Hepatocyte (in vitro differentiated cells): ENCODE measurements around the gene HERPUD1. TPM values are rescaled to one million over a fixed set of nuclear protein-coding genes. Genes with fewer than 3 reads are reported as not detected.

Source experiments
- DNase-seq: peaks from one replicate; pipeline ENCODE4 v3.0.0-alpha.2; 2016; ENCODE audit warnings: low spot score
- H2AFZ ChIP-seq: fragments of 200-600 bp; sonication (generic); 2 replicates; pipeline ENCODE4 v1.6.0; 2016; ENCODE audit warnings: antibody characterized with exemption, mild to moderate bottlenecking
- H3K27ac ChIP-seq: fragments of 200-600 bp; sonication (generic); 2 replicates; pipeline ENCODE4 v1.5.1; 2016; ENCODE audit warnings: mild to moderate bottlenecking
- H3K27me3 ChIP-seq: fragments of 200-600 bp; sonication (generic); 2 replicates; pipeline ENCODE4 v1.6.1; 2016
- H3K36me3 ChIP-seq: fragments of 200-600 bp; sonication (generic); replicated peaks from 2 replicates; pipeline ENCODE4 v1.5.1; 2016; ENCODE audit warnings: low read depth; ENCODE audit not compliant: insufficient read depth
- H3K4me1 ChIP-seq: fragments of 200-600 bp; sonication (generic); 2 replicates; pipeline ENCODE4 v1.5.1; 2016; ENCODE audit warnings: mild to moderate bottlenecking, moderate library complexity; ENCODE audit not compliant: insufficient read depth
- H3K4me2 ChIP-seq: fragments of 200-600 bp; sonication (generic); 2 replicates; pipeline ENCODE4 v1.6.0; 2016
- H3K4me3 ChIP-seq: fragments of 200-600 bp; sonication (generic); 2 replicates; pipeline ENCODE4 v1.5.1; 2016; ENCODE audit warnings: mild to moderate bottlenecking
- H3K79me2 ChIP-seq: fragments of 200-600 bp; sonication (generic); 2 replicates; pipeline ENCODE4 v1.6.0; 2017; ENCODE audit warnings: mild to moderate bottlenecking
- H3K9me2 ChIP-seq: fragments of 200-600 bp; sonication (generic); replicated peaks from 2 replicates; pipeline ENCODE4 v1.6.0; 2017; ENCODE audit warnings: mild to moderate bottlenecking; ENCODE audit not compliant: insufficient read depth
- H3K9me3 ChIP-seq: fragments of 200-600 bp; sonication (generic); 2 replicates; pipeline ENCODE4 v1.5.1; 2016; ENCODE audit warnings: low read depth, mild to moderate bottlenecking
- H4K20me1 ChIP-seq: fragments of 200-600 bp; sonication (generic); 2 replicates; pipeline ENCODE4 v1.6.0; 2016; ENCODE audit warnings: mild to moderate bottlenecking; ENCODE audit not compliant: insufficient read depth, poor library complexity, severe bottlenecking
- EZH2 ChIP-seq: fragments of 200-600 bp; sonication (generic); IDR thresholded peaks from 2 replicates; pipeline ENCODE4 v1.6.1; 2016; ENCODE audit warnings: antibody characterized with exemption, mild to moderate bottlenecking, borderline replicate concordance
- EZH2phosphoT487 ChIP-seq: fragments of 200-600 bp; sonication (generic); IDR thresholded peaks from one replicate; pipeline ENCODE4 v1.6.1; 2018; ENCODE audit warnings: antibody characterized with exemption, mild to moderate bottlenecking, low read depth, moderate library complexity; ENCODE audit not compliant: unreplicated experiment, severe bottlenecking
- WGBS: methylation state at CpG from one replicate; pipeline ENCODE4 v1.1.6; 2016; ENCODE audit warnings: low lambda C conversion rate; ENCODE audit errors: missing lambda C conversion rate; 5-methylcytosine and 5-hydroxymethylcytosine counted together
- polyA plus RNA-seq: library from polyadenylated mRNA; unstranded; fragments of >200 nt; fragmentation: Nextera tagmentation; extraction: Ambion mirVana; gene quantifications from 2 replicates; pipeline ENCODE4 v1.2.1, GENCODE V29; 2016
- total RNA-seq: library from RNA; depleted of rRNA; stranded (reverse); fragments of >200 nt; gene quantifications from 2 replicates; pipeline ENCODE4 v1.2.3, GENCODE V29; 2014
- TF ChIP-seq, protein P1 (sequence below): fragments of 200-600 bp; sonication (generic); IDR thresholded peaks from 2 replicates; pipeline ENCODE4 v1.5.1; 2016; ENCODE audit warnings: antibody characterized with exemption, mild to moderate bottlenecking; ENCODE audit not compliant: poor library complexity

Gene HERPUD1
- total and polyA plus RNA-seq, 2 experiments from 2014 or later, result 199 to 253 TPM

DNA sequence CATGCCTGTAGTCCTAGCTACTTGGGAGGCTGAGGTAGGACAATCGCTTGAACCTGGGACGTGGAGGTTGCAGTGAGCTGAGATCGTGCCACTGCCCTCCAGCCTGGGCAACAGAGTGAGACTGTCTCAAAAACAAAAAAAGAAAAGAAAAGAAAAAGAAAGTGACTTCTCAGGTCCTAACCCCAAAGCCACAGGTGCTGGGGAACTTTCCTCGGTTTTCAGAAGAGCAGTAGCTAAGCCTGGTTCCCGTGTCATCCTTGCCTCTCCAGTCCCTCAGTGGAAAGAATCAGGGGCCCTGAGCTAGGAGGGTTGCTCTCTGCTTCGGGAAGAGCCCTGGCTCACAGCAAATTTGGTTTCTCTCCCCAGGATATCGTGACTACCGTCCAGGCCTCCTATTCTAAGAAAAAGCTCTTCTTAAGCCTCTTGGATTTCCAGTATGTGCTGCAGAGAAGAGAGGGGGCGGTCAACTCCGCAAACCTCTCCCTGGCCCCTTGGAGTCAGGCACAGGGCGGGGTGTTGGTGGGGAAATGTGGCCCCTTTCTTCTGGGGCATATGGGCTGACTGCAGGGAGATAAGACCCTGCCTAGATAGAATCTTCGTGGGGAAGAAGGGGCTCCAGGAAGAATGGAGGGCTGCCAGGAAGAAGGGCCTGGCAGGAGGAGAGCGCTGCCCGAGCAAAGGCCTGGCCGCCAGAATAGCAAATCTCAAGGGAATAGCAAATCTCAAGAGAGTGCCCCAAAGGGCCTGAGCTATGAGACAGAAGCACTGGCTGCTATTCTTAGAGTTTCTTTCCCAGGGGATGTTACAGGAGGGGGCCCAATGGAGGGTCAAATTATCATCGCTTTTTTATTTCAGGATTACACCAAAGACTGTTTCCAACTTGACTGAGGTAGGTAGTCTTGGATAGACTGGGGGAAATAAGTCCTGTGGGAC lies 49.1 kb downstream of the HERPUD1 start:
- H3K9me3 ChIP-seq, result no peaks in the 10 kb centered on the region
- 67% methylated on average over 16 of the region's 16 CpGs for WGBS
- no peak overlapping the region for H3K4me3 ChIP-seq
- no peaks in the 10 kb centered on the region for H4K20me1 ChIP-seq
- DNase-seq, result no peak
- no peaks in the 10 kb centered on the region for H3K9me2 ChIP-seq
- H3K27ac ChIP-seq, result peak overlapping the region; percentile 2
- TF ChIP-seq EZH2phosphoT487 (no peak), EZH2 (no peak)
- TF ChIP-seq, protein P1, sequence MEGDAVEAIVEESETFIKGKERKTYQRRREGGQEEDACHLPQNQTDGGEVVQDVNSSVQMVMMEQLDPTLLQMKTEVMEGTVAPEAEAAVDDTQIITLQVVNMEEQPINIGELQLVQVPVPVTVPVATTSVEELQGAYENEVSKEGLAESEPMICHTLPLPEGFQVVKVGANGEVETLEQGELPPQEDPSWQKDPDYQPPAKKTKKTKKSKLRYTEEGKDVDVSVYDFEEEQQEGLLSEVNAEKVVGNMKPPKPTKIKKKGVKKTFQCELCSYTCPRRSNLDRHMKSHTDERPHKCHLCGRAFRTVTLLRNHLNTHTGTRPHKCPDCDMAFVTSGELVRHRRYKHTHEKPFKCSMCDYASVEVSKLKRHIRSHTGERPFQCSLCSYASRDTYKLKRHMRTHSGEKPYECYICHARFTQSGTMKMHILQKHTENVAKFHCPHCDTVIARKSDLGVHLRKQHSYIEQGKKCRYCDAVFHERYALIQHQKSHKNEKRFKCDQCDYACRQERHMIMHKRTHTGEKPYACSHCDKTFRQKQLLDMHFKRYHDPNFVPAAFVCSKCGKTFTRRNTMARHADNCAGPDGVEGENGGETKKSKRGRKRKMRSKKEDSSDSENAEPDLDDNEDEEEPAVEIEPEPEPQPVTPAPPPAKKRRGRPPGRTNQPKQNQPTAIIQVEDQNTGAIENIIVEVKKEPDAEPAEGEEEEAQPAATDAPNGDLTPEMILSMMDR, result no peak
- H2AFZ ChIP-seq, result no peak overlapping the region
- H3K27me3 ChIP-seq, result no peaks in the 10 kb centered on the region
- no peaks in the 10 kb centered on the region for H3K79me2 ChIP-seq
- no peak overlapping the region for H3K4me2 ChIP-seq
- H3K36me3 ChIP-seq, result no peaks in the 10 kb centered on the region
- H3K4me1 ChIP-seq, result peaks cover 3% of the 10 kb centered on the region

DNA sequence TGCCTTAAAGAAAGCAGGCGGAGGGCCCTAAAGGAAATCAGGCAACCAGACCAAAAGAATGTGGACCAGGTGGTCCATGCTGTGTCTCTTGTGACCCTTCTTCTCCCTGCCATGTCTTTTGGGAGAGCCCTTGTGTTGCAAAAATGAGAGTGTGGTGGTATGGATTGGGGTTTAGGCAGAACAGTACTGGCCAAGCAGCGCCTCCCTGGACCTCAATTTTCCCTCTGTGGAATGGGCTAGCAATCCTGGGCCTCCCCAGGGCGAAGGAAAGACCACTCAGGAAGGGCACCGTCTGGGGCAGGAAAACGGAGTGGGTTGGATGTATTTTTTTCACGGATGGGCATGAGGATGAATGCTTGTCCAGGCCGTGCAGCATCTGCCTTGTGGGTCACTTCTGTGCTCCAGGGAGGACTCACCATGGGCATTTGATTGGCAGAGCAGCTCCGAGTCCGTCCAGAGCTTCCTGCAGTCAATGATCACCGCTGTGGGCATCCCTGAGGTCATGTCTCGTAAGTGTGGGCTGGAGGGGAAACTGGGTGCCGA lies 49.9 kb downstream of the HERPUD1 start:
- TF ChIP-seq EZH2phosphoT487 (no peak), EZH2 (no peak)
- TF ChIP-seq, protein P1, result no peak

DNA sequence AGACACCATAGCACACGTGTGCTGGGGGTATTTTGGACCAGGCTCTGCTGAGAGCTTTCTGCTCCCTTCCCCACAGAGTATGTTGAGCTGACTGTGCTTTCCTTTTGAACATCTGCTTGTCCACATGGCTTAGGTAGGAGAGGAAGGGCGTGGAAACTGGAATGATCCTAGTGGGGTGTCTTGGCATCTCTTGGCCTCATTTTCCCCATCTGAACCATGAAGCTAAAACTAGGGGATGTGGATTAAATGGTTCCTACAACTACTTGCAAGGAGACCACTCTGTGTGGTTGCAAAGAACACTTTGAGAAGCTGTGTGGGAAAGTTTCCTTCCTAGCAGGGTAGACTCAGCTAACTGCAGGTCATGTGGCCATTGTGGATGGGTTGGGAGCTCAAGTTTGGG lies 50.8 kb downstream of the HERPUD1 start:
- no peaks in the 10 kb centered on the region for H3K79me2 ChIP-seq
- H3K4me2 ChIP-seq, result no peak overlapping the region
- H2AFZ ChIP-seq, result no peak overlapping the region
- H3K4me3 ChIP-seq, result no peak overlapping the region
- no peaks in the 10 kb centered on the region for H3K9me3 ChIP-seq
- 93% methylated on average over 2 of the region's 2 CpGs for WGBS
- H3K27ac ChIP-seq, result no peak overlapping the region
- H3K4me1 ChIP-seq, result peaks cover 3% of the 10 kb centered on the region
- H4K20me1 ChIP-seq, result no peaks in the 10 kb centered on the region
- no peaks in the 10 kb centered on the region for H3K9me2 ChIP-seq
- no peaks in the 10 kb centered on the region for H3K27me3 ChIP-seq
- DNase-seq, result no peak
- H3K36me3 ChIP-seq, result no peaks in the 10 kb centered on the region
- TF ChIP-seq EZH2 (no peak), EZH2phosphoT487 (no peak)
- TF ChIP-seq, protein P1, result no peak

More for the DNA sequence above, 49.9 kb downstream of the HERPUD1 start:
- H3K79me2 ChIP-seq, result no peaks in the 10 kb centered on the region
- peaks cover 3% of the 10 kb centered on the region for H3K4me1 ChIP-seq
- no peaks in the 10 kb centered on the region for H3K36me3 ChIP-seq
- H4K20me1 ChIP-seq, result no peaks in the 10 kb centered on the region
- DNase-seq, result no peak
- no peak overlapping the region for H3K4me3 ChIP-seq
- WGBS, result 91% methylated on average over 12 of the region's 12 CpGs
- no peak overlapping the region for H3K4me2 ChIP-seq
- H3K9me2 ChIP-seq, result no peaks in the 10 kb centered on the region
- no peaks in the 10 kb centered on the region for H3K9me3 ChIP-seq
- no peak overlapping the region for H3K27ac ChIP-seq
- no peak overlapping the region for H2AFZ ChIP-seq
- H3K27me3 ChIP-seq, result no peaks in the 10 kb centered on the region
